ENCODE measurements around the gene UQCR11.

The UQCR11 gene

GRCh38 chr19:1563251-1563650 is 42.0 kb downstream of the UQCR11 start:
- DNase-seq, result no peak

- DNase-seq, result no peak
These were observed 43.9 kb downstream of the UQCR11 start for GRCh38 chr19:1561236-1561842.

- no peak for DNase-seq
These were observed 44.9 kb downstream of the UQCR11 start for GRCh38 chr19:1560286-1560882.

GRCh38 chr19:1558552-1558951 is 46.7 kb downstream of the UQCR11 start:
- no peak for DNase-seq

- DNase-seq, result no peak
These were observed 48.7 kb downstream of the UQCR11 start for GRCh38 chr19:1556390-1557070.

GRCh38 chr19:1555487-1556389 is 49.5 kb downstream of the UQCR11 start:
- DNase-seq, result no peak

GRCh38 chr19:1554968-1555367 is 50.3 kb downstream of the UQCR11 start:
- DNase-seq, result no peak

- DNase-seq, result no peak
These were observed 51.8 kb downstream of the UQCR11 start for GRCh38 chr19:1553415-1553814.

- no peak for DNase-seq
These were observed 53.9 kb downstream of the UQCR11 start for GRCh38 chr19:1551068-1552040.

GRCh38 chr19:1549332-1549945 is 55.8 kb downstream of the UQCR11 start:
- no peak for DNase-seq

All from T1000 (cell line).